NCI-H1417 treated with DMSO at 0.1 percent for 48 hours (cell line): ENCODE data around the gene TMEM120B.
"Not testable (repeated sequence)": the region's sequence is repeated elsewhere in the genome, so short reads cannot be mapped to it uniquely, and the experiment has no call there.

ENCODE experiments used
- DNase-seq: peaks from one replicate; lab custom pipeline; 2025; lab: John Stamatoyannopoulos, UW

The TMEM120B gene

DNA sequence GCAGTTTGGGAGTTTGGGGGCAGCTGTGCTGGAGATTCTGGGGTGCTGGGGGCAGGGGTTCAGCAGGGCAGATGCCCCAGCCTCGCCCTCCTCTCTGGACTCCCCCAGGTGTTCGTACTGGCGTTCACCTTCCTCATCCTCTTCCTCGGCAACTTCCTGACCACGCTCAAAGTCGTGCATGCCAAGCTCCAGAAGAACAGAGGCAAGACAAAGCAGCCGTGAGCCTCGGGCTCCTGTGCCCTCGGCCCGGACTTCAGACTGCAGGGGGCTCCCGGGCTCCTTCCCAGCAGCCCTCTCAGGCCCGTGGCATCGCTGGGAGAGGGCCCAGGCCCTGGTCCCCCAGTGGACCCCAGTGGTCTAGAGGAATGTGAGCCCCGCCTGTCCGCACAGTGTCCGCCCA is 62.9 kb downstream of the TMEM120B start:
- DNase-seq = no peak

DNA sequence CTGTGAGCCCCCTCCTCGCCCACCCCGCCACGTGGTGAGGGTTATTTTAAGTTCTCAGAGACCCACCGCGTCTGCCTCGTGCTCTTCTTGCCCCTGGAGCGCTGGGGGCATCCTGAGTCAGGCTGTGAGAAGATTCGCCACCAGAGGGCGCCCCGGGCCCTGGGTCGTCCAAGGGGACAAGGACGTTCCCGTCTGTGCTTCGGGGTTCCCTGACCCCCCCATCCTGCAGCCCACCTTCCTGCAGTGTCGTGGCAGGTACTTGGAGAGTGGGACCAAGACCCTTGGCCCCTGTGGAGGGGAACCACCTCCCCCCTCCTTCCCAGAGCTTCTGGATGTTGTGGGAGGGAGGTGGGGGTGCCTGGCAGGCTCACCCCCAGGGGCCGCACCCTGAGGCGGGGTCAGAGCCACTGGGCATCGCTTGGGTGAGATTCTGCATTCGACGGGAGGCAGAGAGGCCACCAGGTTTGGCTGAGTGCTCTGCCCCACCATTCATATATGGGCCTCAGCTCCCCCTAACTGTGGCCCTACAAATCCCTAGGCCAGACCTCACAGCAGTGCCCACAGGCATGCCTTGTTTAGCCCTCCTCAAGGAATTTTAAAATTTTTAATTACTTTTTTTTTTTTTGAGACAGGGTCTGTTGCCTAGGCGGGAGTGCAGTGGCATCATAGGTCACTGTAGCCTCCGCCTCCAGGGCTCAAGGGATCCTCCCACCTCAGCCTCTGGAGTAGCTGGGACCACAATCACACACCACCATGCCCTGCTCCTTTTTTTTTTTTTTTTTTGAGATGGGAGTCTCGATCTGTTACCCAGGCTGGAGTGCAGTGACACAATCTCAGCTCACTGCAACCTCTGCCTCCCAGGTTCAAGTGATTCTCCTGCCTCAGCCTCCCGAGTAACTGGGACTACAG is 63.9 kb downstream of the TMEM120B start:
- DNase-seq = no peak

DNA sequence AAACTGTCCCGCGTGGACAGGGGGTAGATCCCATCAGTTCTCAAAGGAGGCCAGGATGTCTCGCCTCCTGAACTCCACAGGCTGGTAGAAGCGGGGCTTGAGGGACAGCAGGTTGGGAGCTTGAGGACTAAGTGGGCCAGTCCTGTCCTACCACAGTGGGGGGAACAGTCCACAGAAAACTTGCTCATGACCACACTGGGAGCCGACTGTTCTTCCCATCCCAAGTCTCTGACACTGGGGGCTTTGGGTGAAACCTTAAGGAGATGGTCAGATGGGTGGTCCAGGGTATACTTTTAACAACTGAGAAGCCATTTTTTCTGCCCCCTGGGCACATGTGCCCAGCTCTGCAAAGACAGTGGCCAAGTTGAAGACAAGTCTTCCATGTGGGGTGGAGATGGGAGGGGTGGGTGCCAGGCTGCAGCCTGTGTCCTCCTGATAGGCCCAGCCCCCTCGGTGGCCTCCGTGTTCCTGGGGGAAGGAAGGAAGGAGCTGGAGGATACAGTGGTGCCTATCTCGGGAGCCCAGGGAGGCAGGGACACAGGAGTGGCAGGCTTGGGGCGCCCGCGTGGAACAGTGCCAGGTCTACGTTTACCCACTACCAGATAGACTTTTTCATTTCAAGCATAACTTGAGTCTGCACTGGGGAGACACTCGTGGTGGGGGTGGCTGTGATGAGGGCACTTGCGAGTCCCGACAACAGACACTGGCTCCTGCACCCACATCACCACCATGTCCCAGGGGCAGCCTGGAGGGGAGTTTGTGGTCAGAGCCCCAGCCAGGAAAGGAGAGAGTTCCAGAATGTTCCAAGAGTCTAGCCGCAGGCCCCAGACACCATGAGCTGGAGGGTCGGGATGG is 66.2 kb downstream of the TMEM120B start:
- DNase-seq = no peak

DNA sequence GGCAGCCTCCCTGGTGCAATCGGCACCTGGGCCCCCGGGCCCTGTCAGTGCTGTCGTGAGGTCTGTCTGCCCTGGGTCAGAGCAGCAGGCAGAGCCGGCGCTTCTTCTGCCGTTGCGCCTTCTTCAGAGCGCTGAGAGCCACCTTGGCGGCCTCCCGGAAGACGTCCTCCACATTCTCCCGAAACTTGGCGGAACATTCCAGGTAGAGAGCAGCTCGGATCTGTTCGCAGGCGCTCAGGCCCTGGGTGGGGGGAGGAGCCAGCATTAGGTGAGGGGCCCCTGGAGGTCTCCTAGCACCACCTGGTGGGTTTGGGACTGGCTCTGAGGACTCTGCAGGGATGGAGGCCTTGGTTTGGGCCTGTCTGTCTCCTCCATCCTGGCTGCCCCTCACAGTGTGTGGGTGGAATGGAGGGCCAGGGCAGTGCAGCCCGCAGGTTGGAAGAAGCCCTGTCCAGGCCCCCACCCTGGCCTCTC is 66.9 kb downstream of the TMEM120B start:
- no peak for DNase-seq

DNA sequence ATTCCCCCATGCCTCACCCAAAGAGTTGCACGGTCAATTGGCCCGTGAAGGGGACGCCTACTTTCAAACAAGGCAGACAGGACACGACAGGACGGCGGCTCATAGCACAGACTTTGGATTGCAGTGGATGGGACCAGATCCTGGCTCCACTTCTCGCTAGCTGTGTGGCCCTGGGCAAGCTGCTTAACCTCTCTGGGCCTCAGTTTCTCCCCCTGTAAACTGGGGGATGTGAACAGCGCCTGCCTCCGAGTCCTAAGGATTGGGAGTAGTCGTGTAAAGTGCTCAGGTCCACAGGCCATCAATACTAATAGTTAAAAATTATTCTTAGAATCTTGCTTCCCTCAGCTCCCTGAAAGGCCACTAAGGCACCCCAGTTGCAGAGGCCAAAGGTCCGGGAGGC is 67.9 kb downstream of the TMEM120B start:
- DNase-seq = no peak

DNA sequence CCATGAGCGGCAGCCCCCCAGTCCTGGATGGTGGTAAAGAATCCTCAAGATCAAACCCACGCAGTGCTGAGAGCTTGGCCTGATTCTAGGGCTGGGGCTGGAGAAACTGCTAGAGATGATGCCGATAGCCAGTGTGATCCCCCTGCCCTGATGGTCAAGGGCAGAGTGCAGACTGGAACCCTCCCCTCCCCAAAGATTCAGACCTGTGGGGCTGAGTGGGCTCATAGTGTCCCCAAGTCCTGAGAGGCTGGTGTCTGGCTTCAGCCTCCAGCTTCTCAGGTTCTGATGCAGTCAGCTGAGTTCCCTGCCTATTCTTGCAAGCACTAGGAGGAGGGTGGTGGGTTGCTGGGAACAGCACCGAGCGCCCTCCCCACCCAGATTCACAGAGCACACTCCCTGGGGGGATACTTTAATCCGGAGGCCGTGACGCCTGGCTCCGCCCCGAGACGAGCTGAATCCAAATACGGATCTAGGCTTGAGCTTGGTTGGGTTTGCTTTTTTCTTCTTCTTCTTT is 69.0 kb downstream of the TMEM120B start:
- no peak for DNase-seq

DNA sequence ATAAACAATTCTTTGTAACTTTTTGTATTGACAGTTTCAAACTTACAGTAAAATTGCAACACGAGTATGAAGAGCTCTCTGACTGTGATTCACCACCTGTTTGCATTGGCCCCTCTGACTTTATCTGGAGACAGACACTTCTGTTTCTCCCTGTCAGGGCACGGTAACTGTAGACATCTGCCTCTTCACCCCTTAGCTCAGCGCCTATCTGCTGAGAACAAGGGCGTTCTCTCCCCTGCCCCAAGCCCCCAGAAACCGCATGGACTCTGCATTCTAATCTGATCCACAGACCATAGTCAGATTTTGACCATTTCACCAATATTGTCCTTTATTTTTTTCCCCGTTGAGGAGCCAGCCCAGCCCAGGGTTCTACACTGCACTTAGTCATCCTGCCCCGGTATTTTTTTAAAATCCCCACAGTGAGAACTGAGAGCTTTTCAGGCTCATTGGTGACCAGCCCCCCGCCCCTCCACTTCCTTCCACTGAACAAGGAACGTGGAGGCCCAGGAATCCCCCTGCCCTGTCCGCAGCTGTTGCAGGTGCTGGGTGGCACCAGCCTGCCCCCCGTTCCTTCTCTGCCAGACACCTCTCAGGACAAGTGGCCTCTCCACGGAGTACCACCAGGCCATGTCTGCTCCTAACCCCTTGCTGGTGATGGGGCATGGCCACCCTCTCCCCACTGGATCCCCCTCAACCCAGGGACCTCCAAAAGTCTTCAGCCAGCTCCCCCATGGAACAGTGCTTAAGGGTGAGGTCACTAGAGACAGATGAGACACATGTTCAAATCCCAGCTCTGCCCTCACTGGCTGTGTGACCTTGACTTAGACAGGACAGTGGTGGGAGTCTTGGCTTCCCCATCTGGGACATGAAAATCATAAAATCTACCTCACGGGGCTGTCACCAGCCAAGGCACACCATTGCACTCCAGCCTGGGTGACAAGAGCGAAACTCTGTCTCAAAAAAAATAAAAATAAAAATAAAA is 69.7 kb downstream of the TMEM120B start:
- DNase-seq = no peak

DNA sequence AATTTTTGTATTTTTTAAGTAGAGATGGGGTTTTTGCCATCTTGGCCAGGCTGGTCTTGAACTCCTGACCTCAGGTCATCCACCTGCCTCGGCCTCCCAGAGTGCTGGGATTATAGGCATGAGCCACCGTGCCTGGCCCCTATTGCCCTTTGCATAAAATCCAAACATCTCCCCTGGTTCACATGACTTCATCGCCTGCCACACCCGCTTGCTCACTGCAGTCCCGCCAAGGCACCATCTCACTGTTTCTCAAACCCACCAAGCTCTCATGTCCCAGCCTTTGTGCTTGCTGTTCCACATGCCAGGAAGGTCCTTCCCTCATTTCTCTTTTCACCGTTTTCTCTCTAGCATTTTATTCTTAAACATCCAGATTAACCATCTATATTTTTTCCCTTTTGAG is 71.2 kb downstream of the TMEM120B start:
- DNase-seq = no peak

DNA sequence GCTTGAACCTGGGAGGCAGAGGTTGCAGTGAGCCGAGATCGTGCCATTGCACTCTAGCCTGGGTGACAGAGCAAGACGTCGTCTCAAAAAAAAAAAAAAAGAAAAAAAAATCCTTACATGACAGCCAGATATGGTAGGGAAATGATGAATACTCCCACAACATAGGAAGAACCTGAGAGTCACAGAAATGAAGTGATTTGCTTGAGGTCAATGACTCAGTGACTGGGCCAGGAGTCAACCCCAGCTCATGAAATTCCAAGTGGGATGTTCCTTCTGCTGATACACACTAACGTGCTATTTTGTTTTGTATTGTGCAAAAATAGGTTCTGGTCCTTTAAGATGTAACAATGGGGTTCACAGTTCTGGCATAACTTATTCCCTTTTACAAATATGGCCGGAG is 71.9 kb downstream of the TMEM120B start:
- no peak for DNase-seq

DNA sequence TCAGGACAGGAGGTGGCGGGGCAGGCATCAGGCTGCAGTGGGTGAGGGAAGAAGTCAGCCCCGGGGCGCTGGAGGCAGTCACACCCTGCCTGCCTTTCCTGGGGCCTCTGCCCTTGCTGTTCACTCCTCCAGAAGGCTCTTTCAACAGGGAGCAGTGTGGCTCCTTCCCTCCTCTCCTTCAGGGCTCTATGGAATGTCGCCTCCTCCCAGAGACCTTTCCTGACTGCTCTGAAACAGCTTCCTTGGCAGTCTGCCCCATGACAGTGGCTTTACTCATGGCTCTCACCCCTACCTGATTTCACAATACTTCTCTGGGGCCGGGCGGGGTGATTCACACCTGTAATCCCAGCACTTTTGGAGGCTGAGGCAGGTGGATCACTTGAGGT is 73.9 kb downstream of the TMEM120B start:
- no peak for DNase-seq

DNA sequence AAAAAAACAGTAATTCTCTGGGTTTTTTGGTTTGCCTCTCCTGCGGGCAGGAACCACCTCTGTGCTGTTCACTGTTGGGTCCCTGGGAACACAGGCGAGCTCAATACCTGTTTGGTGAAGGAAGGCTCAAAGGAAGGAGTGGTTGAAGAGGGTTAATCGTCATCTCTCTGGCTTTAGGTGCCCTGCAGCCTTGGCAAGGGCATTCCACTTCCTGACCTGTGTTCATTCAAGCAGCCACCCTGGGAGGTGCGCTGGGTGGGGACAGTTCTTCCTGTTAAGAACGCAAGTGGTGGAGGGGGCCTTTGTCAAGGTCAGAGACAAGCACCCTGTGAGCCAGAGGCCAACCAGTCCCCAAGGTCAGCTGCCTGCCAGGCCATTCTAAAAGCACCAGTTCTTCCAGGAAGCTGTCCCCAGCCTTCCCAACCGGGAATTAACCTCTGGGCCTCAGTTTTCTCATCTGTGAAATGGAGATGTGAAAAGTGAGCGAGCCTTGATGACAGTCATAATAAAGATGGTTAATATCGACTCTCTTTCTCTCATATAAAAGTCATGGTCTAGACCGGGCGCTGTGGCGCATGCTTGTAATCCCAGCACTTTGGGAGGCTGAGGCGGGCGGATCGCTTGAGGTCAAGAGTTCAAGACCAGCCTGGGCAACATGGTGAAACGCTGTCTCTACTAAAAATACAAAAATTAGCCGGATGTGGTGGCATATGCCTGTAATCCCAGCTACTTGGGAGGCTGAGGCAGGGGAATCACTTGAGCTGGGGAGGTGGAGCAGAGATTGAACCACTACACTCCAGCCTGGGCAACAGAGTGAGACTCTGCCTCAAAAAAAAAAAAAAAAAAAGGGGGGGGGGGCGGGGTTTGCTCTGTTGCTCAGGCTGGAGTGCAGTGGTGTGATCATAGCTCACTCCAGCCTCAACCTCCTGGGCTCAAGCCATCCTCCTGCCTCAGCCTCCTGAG is 74.8 kb downstream of the TMEM120B start:
- DNase-seq = no peak

DNA sequence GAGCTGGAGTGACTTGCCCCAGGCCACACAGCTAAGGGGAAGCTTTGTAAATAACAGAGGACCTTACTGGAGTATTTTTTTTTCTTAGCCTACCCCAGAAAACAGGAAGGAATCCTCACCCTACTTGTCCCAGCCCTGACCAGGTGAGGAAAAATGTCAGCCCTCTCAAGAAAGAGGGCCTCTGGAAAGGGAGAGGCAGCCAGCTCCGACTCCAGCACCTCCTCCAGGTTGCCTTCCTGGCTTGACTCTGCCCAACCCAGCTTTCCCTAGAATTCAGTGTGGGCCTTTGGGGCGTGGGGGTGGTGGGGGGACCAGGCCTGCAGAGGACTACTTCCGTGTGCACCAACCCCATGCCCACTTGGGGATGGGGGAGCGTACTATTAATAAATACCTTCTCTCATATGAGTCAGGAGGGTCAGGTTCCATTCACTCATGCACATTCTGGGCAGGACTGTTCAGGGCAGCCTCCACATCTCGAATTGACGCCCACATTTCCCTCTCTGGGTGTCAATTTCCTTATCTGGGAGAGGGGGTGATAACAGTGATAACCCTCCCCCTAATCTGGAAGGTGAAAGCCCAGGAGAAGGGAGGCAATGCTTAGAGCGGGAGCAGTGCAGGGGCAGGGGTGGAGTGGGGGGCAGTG is 75.7 kb downstream of the TMEM120B start:
- no peak for DNase-seq

DNA sequence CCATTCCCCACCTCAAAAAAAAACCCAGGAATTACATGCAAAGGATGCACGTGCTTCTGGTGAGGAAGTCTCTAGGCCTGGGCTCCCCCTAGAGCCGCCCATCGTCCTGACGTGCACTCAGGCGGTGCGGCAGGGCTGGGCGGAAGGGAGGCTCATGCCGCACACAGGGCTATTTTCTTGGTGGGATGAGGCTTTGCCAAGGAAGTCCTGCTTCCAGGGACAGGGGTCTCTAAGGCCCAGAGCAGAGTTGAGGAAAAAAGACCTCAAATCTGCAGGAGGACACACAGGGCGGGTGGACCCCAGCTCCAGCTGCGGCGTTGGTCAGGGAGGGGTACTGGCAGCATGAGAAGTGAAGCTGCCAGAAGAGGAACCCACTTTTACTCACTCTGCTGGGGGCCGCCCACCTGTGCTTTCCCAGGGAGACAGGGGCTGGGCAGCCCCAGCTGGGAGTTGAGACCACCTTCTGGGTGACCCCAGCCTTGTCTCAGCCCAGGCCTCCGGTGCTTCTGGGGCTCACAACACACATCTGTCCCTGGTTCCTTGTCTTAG is 76.8 kb downstream of the TMEM120B start:
- no peak for DNase-seq

DNA sequence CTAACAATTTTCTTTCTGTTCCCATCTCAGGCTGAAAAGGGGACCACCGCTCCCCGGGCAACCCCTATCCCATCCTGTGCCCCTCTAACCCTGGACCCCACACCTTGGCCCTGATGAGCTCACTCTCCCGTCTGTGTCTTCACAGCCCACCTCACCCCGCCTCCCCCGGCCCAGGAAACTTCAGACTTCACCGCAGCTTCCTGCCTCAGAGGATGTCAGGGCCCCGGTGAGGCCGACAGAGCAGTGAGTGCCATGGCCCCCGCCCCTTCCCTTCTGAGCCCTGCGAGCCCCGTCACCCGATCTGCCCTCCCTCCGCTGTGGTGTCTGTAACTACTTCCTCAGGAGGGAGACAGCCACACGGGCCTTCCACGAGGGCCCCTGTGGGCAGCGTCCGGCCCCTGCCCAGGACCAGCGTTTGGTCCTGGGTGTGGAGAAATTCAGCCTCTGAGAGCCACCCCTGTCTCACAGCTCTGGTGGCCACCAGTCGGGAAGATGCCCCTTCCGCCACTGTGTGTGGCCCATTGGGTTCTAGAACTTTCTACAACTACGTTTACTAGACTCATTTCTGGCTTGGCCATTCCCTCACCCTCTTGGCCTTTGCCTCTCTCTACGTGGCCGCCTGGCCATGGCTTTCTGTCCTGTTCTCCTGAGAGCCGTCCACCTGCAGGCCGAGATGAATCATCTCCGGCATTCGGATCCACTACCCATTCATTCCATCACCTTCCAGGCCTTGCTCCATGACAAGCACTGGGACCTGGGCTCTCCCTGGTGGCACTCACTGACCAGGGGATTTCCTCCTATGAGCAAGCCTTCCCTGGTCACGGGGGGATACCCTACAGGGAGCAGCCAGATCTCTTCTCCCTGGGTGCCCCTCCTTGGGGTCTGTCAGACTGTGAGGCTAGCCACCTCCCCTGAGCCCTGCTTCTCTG is 77.5 kb downstream of the TMEM120B start:
- no peak for DNase-seq

DNA sequence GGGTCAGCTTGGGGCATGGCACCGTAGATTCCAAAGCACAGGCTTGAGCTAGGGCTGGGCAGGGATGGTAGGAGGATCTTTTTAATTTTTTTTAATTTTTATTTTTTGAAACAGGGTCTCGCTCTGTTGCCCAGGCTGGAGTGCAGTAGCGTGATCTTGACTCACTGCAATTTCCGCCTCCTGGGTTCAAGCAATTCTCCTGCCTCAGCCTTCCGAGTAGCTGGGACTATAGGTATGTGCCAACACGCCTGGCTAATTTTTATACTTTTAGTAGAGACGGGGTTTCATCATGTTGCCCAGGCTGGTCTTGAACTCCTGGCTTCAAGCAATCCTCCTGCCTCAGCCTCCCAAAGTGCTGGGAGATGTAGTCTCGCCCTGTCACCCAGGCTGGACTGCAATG is 78.2 kb downstream of the TMEM120B start:
- DNase-seq = not testable (repeated sequence)

DNA sequence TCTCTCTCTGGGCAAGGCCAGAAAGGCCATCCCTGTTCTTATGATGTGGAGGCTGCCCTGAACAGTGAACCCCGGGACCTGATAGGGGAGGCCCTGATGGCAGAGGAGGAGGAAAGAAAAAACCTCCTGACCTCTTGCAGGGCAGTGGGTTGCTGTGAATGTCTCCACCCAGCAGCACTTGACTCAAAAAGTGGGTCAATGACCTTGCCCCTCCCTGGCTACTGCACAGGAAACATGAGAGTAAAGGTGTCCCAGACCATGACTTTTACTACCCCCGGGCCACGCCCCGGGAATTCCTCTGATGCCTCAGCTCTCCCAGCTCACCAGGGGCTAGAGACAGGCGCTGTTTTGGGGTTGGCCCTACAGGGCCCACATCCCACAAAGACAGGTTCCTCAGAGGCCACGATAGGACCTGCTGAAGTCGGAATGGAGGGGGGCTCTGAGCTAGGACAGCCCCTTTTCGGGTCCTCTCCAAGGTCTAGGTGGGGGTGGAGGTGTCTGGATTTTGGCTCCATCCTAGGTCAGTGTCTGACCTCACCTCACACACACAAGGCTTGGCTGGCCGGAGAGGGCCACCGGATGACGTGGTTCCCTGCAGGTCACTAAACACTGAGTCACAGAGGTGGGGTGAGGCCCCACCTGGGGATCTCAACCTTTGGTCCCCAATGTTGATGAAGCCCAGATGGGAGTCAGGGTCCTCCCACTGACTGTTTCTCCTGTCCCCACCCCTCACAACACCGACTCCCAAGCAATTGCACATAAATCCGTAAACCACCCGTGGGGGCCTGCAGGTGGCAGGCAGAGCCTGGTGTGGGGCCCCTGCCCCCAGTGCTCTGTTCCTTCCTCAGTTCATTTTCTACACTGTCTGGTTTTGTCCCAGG is 79.4 kb downstream of the TMEM120B start:
- DNase-seq = no peak
